Measurements from ENCODE around the gene WDR74.

DNA sequence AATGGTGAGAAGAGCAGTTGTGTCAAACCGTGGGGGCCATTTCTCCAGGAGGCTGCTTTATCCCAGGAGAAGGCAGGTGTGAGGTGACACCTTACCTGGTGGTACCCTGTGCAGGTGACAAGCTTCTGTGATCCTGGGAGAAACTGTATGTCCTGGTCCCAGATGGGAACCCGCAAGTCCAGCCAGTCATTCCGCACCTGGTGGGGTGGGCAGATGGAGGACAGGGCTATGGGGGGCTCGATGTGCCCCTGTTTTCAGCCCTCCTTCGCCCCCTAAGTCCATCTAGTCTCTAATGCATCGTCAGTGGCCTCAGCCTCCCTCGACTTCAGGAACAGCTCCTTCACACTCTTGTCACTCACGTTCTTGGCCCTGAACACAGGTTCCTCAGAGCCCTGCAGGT is 4.1 kb downstream of the WDR74 start:
- TF ChIP-seq, protein P1, sequence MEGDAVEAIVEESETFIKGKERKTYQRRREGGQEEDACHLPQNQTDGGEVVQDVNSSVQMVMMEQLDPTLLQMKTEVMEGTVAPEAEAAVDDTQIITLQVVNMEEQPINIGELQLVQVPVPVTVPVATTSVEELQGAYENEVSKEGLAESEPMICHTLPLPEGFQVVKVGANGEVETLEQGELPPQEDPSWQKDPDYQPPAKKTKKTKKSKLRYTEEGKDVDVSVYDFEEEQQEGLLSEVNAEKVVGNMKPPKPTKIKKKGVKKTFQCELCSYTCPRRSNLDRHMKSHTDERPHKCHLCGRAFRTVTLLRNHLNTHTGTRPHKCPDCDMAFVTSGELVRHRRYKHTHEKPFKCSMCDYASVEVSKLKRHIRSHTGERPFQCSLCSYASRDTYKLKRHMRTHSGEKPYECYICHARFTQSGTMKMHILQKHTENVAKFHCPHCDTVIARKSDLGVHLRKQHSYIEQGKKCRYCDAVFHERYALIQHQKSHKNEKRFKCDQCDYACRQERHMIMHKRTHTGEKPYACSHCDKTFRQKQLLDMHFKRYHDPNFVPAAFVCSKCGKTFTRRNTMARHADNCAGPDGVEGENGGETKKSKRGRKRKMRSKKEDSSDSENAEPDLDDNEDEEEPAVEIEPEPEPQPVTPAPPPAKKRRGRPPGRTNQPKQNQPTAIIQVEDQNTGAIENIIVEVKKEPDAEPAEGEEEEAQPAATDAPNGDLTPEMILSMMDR (IDR thresholded peaks at IDR 0.05), result no peak
- no peak for TF ChIP-seq ZFX (IDR thresholded peaks at IDR 0.05; ENCODE audit: borderline replicate concordance)

Measured in 22Rv1 (cell line).